SKM-1 (cell line): ENCODE data around the gene WNT7B.

Source experiments
- DNase-seq: peaks from one replicate; lab custom pipeline; 2025; ENCODE audit not compliant: unreplicated experiment; lab: John Stamatoyannopoulos, UW

WNT7B gene

DNA sequence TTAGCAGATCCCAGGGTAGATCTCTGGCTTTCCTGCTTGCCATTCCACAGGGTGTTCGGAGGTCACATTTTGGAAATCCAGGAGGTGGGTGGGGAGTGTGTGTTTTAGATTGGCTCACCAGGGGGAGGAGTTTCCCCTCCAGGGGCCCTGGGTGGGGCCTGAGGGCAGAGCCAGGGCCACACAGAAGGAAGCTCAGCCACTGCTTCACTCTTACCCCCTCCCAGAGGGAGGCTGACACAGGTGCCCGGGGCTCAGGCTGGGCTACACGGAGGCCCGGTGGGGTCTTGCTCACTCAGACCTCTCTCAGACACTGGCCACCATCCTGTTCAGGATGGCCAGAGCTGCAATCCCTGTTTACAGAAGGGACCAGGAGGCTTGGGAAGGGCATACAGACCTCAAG lies 2.5 kb downstream of the WNT7B start:
- no peak for DNase-seq

DNA sequence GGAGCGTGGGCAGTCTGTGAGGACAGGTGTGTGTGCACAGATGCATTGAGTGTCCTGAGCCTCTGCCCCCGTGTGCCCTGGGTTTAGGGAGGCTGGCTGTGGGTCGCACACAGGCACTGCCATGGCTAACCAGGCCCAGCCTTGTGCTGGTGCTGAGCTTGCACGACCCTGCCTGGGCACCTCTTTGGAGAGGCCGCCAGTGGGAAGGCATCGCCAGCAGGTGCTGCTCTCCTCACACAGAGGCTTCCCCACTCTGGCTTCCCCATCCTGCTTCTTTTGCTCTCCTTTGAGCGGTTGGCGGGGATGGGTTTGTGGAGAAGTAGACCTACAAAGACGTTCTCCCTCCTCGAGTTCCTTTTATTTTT lies 4.1 kb downstream of the WNT7B start:
- no peak for DNase-seq

DNA sequence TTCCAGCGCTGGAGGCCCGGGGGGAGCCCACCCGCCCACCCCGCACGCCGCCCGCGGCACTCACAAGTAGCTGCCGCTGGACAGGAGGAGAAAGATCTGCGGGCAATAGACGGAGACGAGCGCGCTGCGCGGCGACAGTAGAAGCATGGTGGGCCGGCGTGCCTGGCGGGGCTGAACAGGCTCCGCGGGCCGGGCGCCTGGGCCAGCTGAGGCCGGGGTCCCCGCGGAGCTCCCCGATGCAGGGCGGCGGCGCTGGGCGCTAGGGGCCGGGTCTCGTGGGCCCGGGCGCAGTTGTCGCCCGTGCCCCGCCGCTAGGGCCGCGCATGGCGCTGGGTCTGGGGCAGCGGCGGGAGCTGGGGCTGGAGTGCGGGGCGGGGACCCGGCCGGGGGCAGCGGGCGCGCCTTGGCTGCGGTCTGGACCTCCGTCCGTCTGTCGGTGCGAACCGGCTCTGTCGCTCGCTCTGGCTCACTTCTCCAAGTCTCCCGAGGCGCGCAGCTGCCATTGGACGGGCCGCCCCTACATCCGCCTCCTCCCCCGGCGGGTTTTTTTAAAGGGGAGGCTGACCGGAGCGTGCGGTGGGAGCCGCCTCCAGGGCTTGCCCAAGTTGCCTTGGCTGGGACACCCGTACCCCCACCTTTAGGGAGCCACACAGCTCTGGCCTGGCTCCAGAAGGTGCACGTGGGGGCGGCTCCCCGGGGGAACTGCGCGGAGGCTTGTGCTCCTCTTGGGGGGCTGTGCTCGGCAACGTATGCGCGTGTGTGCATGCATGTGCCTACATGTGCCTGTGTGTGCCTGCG lies 4.7 kb downstream of the WNT7B start:
- DNase-seq, result no peak

DNA sequence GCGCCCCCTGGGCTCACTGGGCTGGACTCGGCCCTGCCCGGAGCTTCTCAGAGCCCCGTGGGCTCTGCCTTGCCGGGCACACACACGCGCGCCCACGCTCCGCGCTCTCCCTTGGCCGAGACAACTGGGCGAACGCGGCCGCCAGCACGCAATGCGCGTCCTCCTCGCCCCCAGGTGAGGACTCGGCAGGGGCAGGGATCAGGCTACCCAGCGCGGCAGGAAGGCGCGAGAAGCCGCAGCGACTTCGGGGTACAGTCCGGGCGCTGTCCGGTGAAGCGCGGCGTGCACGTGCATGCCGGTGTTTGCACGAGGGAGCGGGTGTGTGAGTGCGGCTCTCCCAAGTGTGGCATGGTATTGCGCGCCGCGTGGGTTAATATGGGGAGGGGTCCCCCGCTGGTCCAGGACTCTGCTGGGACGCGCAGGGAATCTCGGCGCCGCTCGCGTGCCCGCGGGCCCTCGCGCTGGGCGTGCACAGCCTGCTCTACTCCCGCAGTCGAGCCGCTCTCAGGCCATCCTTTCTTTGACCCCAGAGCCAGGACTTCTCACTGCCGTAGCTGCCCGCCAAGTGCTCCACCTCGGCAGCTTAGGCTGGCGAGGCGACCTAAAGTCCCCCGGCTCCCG lies 5.4 kb downstream of the WNT7B start:
- DNase-seq, result no peak

DNA sequence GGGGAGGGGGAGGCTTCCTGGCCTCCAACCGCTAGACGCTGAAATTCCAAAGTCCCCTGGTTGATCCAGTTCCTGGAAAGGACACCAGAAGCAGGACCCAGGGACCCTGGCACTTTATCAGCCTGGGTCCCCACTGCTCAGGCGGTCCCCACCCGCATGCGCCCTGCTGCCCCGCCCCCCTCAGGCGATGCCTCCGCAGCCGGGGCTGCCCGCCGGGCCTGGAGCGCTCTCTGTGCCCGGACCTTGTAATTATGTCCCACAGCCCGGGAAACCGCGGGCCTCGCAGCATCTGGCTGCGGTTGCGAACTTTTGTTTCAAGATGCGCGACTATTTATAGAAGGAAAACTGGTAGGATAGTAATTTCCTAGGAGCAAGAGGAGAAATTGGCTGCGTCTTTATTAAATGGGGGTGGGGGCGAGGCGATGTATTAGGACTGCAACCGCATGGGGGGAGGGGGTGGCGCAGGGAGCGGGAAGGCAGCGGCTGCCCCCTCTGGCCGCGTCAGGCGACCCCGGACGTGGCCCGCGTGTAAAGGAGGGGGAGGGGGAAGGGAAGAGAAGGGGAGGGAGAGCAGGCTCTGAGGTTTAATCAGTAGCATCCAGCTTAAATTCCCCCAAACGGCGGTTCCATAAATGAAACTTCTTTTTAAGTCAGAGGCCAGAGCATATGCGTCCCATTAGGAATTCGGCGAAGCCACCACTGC lies 6.1 kb downstream of the WNT7B start:
- DNase-seq, result no peak

DNA sequence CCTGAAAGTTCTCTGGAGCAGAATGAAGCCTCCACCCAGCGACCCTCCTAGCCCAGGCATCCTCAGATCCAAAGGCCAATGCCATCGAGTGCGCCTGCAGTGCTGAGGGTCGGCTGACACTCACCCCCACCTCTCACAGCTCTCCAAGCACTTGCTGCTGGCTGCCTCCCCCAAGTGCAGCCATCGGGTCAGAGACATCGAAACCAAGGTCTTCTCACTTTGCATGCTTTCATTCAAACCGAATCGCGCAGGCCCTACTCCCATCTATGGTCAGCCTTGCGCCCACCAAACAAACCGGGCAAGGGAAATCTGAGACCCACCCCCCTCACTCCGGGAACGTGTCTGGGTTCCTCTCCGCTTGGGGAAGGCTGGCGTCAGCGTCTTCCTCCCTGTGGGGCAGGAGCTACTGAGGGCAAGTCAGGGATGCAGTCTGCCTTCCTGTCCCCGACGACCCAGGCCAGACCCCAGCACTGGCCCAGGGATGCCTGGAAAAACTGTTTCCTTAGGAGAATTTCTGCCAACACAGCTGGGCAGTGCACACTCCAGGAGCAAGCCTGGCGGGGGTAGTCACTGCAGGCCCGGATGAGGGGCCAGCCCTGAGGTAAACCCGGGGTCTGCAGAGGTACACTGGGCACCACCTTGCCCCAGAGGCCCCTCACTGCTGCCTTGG lies 7.0 kb downstream of the WNT7B start:
- DNase-seq, result no peak

DNA sequence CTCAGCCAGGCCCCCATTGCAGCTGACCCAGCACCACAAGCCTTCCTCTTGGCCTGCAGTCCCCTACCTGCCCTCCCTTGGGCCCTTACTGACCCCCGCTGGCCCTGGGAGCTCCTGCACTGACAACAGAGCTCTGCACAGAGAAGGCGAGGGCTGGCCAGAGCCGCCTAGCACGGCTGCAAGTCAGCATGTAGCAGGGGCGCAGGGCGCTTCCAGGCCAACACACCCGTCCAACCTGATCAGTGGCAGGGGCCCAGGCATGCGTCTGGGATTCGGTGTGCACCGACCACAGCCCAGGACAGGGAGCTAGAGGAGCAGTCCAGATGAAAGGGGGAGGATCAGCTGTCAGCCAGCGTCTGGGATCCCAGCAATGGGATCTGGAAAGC lies 7.6 kb downstream of the WNT7B start:
- DNase-seq, result no peak

DNA sequence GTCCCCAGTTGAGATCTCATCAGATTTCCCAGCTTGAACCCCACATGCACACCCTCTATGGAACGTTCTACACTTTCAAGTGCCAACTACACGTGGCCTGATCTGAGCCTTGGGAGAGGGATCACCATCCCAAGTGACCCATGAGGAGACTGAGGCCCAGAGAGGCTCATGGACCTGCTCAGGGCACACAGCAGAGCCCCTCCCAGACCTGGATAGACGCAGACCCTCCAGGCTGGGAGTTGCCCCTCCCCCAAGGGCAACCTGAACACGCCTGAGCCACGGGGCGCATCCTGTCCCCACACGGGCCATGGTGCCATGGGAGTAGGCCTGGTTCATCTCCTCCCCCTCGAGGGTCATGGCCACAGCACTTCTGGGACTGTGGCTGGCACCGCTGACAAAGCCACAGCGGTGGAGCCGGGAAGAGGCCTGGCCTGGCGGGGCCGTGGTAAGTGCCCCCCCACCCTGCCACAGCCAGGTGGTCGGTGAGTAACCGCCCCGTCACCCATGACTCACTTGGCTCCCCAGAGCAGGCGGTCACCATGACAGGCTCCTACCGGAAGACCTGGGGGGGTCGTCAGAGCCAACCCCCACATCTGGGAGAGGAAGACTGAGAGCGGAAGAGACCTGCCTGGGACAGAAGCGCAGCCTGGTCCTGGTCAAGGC lies 8.1 kb downstream of the WNT7B start:
- DNase-seq, result no peak

DNA sequence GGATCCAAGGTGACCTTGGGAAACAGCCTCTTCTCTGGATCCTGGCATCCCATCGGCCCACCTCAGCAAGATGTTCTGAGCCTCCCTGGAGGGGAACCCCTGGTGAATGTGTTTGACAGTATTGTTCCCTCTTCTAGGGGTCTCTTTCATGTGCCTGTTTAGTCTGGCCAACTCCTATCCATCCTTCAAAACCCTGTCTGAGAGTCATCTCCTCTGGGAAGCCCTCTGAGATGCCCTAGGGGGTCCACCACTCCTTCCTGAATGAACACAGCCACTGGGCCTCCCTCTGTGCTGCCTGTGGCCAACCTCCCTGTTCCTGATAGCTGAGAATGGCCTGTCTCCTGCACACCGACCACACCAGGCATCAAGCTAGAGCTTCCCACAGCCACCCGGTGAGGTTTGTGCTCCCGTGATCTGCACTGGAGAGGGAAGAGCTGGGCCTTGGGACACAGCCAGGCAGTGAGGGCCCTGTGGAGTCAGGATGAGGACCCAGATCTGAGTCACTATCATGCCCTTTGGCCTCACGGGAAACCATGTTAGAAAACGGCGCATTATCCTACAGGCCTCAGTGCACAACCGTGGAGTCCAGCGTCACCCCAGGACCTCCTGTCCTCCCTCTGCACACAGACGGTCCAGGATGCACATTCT lies 8.8 kb downstream of the WNT7B start:
- no peak for DNase-seq

DNA sequence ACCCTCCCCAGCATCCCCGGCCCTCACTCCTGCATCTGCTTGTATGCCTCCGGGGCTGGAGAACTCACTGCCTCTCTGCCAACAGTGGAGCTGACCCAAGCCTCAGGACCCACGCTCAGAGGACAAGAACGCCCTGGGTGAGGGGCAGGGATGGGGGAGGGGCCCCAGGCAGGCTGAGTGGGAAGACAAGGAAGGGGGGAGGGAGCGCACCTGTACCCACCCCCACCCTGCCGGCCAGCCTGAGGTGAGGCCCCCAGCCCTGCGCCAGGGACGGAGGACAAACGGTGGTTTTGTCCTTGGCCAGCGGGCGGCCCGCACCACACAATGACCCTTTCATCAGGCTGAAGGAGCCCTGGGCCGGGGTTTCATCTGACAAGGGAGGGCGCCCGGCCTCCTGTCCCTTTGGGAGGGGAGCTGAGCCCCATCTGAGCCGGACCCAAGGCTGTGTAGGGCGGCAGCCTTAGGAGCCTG lies 10.0 kb downstream of the WNT7B start:
- DNase-seq, result no peak

DNA sequence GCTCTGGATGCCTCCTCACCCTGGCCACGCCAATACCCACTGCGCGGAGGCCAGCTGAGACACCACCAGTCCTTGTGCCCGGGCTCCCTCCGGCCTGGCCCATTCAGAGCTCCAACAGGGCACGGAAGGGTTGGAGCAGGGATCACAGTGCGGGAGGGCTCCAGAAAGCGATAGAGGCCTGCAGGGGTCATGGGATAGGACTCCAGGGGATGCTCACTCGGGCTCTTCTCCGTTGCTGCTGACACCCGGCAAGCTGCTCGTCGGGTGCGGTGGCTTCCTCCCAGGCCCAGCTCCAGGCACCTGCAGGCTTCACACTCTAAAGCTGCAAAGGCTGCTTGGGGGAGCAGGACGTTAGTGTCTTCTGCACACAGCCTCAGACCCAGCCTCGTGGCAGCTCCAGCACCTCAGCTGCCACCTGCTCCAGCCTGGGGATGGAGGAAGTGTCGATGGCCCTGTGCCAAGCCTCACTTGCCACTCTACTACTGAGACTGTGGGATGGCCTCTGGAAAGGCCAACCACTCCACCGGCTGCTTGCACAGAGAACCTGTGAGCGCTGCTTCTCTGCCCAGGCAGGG lies 10.6 kb downstream of the WNT7B start:
- DNase-seq, result no peak

DNA sequence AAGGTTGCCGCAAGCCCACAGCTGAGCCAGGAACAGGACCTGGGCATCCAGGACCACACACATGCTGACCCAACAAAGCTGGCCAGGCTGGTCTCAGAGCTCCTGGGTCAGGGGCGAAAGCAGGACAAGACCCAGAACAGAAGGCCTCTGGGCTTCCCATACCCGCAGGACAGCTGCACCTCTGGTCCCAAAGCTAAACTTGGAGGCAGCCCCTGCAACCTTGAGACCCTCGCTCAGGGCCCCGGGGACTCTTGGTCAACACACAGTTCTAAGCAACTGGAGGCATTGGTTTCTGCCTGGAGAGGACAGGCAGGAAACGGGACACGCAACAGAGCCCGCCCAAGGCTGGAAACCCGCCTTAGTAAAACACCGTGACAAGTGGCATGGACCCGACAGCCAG lies 11.4 kb downstream of the WNT7B start:
- no peak for DNase-seq

DNA sequence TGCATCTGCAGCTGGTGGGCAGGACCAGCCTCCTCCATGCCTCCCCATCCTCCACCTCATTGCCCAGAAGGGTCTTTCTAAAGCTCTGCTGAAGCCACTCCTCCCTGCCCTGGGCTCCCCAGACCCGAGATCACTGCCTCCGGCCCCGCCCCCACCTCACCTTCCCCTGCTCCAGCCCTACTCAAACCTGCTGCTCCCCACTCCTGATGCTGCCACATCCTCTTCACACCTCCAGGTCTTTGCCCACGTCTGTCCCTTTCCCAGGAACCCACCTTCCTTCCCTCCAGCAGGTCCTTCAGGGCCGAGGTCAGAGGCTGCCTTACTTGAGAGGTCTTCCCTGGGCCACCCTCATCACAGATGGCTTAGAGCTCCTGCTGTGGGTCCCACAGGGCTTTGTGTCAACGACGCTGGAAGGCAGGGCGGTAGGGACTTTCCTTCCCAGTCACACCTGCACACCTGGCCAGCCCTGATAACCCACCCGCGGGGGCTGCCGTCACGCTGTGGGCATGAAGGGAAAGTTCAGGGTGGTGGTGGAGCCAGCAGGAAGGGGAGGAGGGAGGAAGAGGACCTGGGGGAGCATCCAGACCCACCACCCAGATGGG lies 11.9 kb downstream of the WNT7B start:
- no peak for DNase-seq

DNA sequence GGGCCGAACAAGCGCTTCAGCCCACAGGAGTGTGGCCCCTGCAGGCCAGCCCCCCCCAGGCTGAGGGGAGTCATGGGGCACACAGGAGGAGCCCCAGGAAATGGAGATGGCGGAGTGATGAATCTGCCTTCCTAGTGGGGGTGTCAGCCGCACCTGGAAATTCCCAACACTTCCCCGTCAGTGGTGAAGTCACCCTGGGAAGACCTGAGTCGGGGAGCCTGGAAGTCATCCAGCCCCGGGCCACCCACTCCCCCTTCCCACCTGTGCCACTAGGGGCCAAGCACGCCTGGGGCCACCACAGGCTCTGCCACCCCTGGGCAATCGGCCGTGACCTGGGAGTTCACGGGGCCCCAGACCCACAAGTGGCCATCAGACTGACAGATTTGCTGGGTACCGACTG lies 12.6 kb downstream of the WNT7B start:
- DNase-seq, result no peak

DNA sequence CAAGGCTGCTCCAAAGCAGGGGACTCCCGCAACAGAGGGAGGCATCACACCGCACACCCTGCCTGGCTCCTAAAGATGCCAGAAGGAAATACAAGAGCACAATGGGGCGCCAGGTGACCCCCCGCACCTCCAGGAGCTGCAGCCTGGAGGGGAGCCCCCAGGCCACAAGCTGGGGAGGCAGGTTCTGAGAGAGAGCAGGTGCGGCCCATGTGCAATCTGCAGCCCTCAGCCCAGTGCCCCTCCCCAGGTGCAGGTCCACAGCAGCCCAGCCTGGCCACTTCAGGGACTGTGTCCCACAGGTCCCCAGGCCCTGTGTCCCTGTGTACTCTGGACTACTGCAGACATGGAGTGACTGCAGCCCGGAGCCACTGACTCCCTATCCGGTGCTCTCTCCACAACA lies 13.1 kb downstream of the WNT7B start:
- DNase-seq, result no peak

DNA sequence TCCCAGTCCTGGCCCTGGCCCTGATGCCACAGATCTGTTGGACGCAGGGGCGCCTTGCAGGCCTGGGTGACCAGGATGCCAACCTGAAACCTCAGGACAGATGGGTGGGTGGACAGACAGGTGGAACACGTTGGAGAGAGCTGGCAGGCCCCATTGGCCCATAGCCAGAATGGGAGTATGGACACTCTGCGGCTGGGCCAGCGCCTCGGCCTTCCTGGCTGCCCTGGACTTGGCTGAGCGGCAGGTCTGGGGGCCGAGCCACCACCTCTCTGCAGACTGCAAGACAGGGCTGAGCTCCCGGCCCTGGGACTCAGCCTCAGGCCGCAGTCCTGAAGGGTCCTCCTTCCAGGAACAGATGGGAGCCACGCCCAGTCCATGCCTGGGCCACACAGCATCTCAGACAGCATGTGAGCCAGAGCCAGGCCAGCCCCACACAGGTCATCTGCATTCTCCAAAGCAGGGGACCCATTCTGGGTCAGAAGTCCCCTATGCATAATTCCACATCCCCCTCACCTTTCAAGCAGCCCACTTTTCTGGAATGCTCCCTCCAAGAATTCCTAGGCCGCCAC lies 14.1 kb downstream of the WNT7B start:
- no peak for DNase-seq

DNA sequence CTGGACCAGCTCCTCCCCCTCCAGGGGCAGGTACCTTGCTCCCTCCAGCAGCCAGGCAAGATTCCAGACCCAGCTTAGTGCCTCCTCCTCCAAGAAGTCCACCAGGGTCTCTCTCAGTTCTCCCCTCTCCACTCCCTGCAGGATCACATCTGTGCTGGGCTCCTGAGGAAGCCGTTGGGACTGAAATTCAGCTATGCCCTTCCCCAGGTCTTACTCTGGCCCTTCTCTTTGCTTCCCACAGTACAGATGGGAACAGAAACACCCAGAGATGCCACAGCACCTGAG lies 14.6 kb downstream of the WNT7B start:
- DNase-seq, result no peak

DNA sequence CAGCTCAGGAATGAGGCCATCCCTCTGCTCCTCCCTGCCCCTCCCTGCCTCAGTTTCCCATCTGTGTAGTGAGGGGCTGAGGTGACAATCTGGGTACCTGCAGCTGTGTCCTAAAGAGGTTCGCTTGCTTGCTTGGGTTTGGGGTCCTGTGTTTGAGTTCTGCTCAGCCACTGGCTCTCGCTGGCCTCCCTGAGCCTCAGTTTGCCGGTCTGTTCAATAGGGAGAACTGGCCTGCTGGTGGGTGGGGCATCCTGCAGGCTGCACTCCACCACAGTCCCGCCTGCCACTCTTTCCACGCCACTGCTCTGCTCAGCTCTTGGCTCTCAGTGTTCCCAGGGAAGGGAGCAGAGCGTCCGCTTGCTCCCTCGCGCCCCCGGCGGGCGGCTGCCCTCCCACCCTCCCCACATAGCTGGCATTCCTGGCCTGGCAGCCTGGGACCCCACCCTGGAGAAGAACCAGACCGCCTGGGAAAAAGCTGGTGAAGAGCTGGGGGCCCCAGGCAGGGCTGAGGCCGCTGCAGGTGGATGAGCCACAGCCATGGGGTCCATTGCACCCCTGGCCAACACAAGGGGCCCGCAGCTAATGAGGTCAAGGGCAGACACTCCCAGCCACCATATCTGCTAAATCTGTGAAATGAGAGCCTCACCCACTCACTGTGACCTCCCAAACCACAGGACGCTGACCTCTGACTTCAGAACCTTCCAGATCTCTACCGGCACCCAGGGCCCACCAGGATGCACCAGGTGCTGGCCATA lies 15.1 kb downstream of the WNT7B start:
- no peak for DNase-seq
